ENCODE measurements around the gene HOXB6.

The HOXB6 gene

GRCh38 chr17:48634493-48635208 is 29.9 kb upstream of the HOXB6 start:
- no peak for DNase-seq (ENCODE audit: low read depth)

- DNase-seq (ENCODE audit: low read depth) = no peak
Measured at GRCh38 chr17:48633266-48633677, 28.5 kb upstream of the HOXB6 start.

- no peak for DNase-seq (ENCODE audit: low read depth)
Measured at GRCh38 chr17:48632579-48633265, 27.9 kb upstream of the HOXB6 start.

- no peak for DNase-seq (ENCODE audit: low read depth)
Measured at GRCh38 chr17:48631693-48632578, 27.1 kb upstream of the HOXB6 start.

- DNase-seq (ENCODE audit: low read depth) = no peak
Measured at GRCh38 chr17:48630925-48631692, 26.3 kb upstream of the HOXB6 start.

- DNase-seq (ENCODE audit: low read depth) = no peak
Measured at GRCh38 chr17:48630009-48630924, 25.5 kb upstream of the HOXB6 start.

- no peak for DNase-seq (ENCODE audit: low read depth)
Measured at GRCh38 chr17:48629411-48629759, 24.6 kb upstream of the HOXB6 start.

GRCh38 chr17:48628649-48629410 is 24.0 kb upstream of the HOXB6 start:
- no peak for DNase-seq (ENCODE audit: low read depth)

- no peak for DNase-seq (ENCODE audit: low read depth)
Measured at GRCh38 chr17:48627623-48628521, 23.1 kb upstream of the HOXB6 start.

GRCh38 chr17:48627118-48627597 is 22.4 kb upstream of the HOXB6 start:
- no peak for DNase-seq (ENCODE audit: low read depth)

GRCh38 chr17:48626245-48627117 is 21.7 kb upstream of the HOXB6 start, which contains the start of gene HOXB9:
HOXB9 (minus strand) TSS chr17:48626358; CDS start chr17:48626269, 89 bp downstream.
- DNase-seq (ENCODE audit: low read depth) = peak; percentile 49

- DNase-seq (ENCODE audit: low read depth) = no peak
Measured at GRCh38 chr17:48625495-48626244, 20.9 kb upstream of the HOXB6 start.

- no peak for DNase-seq (ENCODE audit: low read depth)
Measured at GRCh38 chr17:48624544-48625494, 20.0 kb upstream of the HOXB6 start.

- no peak for DNase-seq (ENCODE audit: low read depth)
Measured at GRCh38 chr17:48624118-48624517, 19.3 kb upstream of the HOXB6 start.

- no peak for DNase-seq (ENCODE audit: low read depth)
Measured at GRCh38 chr17:48623583-48623982, 18.8 kb upstream of the HOXB6 start.

- DNase-seq (ENCODE audit: low read depth) = no peak
Measured at GRCh38 chr17:48622857-48623256, 18.1 kb upstream of the HOXB6 start.

Measured in activated gamma-delta T cell treated with anti-CD3 and anti-CD28 coated beads, Interleukin-2, amount 50 U/mL, for 16 hours (primary cell).